Adipocyte (in vitro differentiated cells): ENCODE data around the gene KRTAP4-9.
"Not testable (repeated sequence)": the region's sequence is repeated elsewhere in the genome, so short reads cannot be mapped to it uniquely, and the experiment has no call there.

Experiments used
- DNase-seq: peaks from one replicate; pipeline ENCODE4 v3.0.0-alpha.2; 2015; ENCODE audit warnings: low read depth
- H3K27me3 ChIP-seq: replicated peaks from 2 replicates; pipeline ENCODE4 v1.7.0; 2013; ENCODE audit warnings: mild to moderate bottlenecking, low read length, moderate library complexity; ENCODE audit not compliant: control insufficient read depth, insufficient read depth
- H3K36me3 ChIP-seq: 2 replicates; pipeline ENCODE4 v1.7.0; 2013; ENCODE audit warnings: low read length, mild to moderate bottlenecking, moderate library complexity; ENCODE audit not compliant: control insufficient read depth, insufficient read depth, severe bottlenecking
- H3K4me1 ChIP-seq: 2 replicates; pipeline ENCODE4 v1.7.0; 2013; ENCODE audit warnings: mild to moderate bottlenecking, low read length, moderate library complexity; ENCODE audit not compliant: control insufficient read depth, insufficient read depth
- H3K4me3 ChIP-seq: 2 replicates; pipeline ENCODE4 v1.7.0; 2013; ENCODE audit warnings: mild to moderate bottlenecking, low read length, moderate library complexity
- H3K9ac ChIP-seq: 2 replicates; pipeline ENCODE4 v1.7.0; 2013; ENCODE audit warnings: mild to moderate bottlenecking, low read length, moderate library complexity
- H3K9me3 ChIP-seq: 2 replicates; pipeline ENCODE4 v1.7.0; 2013; ENCODE audit warnings: mild to moderate bottlenecking, low read length, moderate library complexity; ENCODE audit not compliant: control insufficient read depth

KRTAP4-9 gene

DNA sequence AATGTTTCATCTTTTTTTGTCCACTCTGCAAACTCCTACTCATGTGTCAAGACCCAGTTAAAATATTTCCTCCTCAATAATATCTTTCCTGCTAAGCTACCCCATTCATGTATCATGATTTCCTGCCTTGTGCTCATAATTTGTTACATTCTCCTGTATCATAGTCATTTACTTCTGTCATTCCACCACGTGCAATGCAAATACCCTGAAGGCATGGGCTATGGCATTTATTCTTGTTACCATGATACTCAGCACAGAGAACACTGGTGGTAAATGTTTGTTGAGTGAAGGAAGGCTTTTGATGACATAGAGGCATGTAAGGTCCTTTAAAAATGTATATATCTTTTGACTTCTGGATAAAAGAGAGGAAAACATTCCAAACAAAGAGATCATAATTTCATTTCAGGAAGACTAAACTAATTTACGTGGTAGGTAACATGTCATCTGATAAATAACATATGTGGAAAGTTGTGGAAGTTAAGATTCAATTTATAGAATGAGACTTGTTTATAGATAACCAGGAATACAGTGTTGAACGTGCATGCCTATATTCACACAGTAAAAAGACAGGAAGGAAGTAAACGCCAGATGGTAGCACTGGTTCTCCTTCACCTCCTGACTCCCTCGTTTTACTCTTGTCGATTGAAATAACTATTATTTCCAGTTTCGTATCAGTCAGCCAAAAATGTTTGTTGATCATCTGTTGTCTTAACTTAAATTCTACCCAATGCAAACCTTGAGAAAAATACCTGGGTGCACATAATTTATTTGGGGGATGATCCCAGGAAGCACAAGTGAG is 5.3 kb upstream of the KRTAP4-9 start:
- H3K9me3 ChIP-seq, H3K9ac ChIP-seq, H3K4me1 ChIP-seq, H3K36me3 ChIP-seq, H3K27me3 ChIP-seq, H3K4me3 ChIP-seq: not testable (repeated sequence)
- DNase-seq, result peak; percentile 83

DNA sequence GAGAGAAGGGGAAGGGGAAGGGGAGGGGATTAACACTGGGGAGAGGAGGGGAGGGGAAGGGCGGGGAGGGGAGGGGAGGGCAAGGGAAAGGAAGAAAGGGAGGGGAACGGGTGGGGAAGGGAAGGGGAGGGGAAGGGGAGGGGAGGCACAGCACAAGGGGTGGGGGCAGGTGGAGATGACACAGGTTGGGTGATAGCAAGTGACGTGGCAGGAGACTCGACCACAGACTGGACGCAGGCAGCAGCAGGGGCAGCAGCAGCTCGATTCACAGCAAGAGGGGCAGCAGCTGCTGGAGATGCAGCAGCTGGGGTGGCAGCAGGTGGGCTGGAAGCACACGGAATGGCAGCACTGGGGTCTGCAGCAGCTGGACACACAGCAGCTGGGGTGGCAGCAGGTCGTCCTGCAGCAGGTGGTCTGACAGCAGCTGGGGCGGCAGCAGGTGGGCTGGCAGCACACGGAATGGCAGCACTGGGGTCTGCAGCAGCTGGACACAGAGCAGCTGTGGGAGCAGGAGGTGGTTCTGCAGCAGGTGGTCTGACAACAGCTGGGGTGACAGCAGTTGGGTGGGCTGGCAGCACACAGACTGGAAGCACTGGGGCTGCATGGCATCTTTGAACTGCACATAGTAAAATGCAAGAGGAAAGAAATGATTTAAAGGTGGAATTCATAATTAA is 3.5 kb upstream of the KRTAP4-9 start, which contains the start of gene KRTAP4-16:
Gene KRTAP4-16, minus strand, starts transcription at position 624 of the 674 bp plus-strand sequence. Its CDS starts 0 bp downstream, at position 624.
- Histone ChIP-seq H3K4me3 (no peak within 1 kb of the TSS), H3K4me1 (no peaks in the 10 kb centered on the region), H3K36me3 (no peaks in the 10 kb centered on the region), H3K9me3 (no peaks in the 10 kb centered on the region), H3K9ac (no peak within 1 kb of the TSS), H3K27me3 (no peaks in the 10 kb centered on the region)
- DNase-seq, result no peak

DNA sequence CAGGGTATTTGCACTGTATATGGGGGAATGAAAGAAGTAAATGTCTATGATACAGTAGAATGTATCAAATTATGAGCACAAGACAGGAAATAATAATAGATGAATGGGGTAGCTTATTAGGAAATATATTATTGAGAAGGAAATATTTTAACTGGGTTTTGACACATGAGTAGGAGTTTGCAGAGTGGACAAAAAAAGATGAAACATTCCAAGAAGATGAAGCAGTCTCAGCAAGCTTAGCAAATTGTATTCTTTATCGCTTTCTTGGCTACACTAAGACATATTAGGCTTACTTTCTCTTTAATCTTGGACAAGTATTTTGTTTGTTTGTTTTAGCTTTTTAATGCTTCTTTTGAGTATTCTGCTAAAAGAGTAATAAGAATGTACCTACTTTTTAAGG is 1.3 kb upstream of the KRTAP4-9 start:
- no peaks in the 10 kb centered on the region for H3K36me3 ChIP-seq
- DNase-seq, result peak; percentile 23

DNA sequence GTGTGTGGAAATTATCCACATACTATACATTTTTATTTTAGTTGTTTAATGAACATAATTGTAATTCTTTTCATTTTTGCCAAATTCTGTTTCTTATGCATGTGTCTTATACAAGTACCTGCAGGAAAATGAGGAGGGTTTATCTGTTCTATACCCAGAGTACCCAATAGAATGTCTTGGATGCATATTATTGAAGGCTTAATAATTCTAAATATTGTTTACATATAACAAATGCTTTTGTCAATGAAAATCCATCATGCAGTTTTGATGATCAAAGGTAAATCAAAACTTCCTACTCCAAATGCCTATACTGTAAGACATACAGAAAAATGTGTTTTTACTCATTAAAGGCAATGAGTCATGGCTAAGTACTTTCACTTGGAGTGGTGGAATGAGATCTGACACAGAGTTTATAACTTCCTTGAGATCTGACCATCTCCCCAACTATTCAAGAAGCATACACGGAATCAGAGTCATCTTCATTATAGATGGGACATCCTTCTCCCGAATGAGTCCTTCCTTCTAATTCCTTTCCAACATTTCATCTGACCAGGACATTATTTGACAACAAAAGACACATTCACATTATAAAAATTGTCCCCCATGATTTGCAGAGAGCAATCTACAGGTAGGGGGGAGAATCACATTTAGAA is 677 bp upstream of the KRTAP4-9 start:
- not testable (repeated sequence) for H3K27me3 ChIP-seq, H3K9ac ChIP-seq, H3K36me3 ChIP-seq, DNase-seq, H3K4me1 ChIP-seq, H3K4me3 ChIP-seq, H3K9me3 ChIP-seq

More for the DNA sequence above, 1.3 kb upstream of the KRTAP4-9 start:
- H3K9me3 ChIP-seq, result no peaks in the 10 kb centered on the region
- no peak overlapping the region for H3K4me3 ChIP-seq
- H3K27me3 ChIP-seq, result no peaks in the 10 kb centered on the region
- no peak overlapping the region for H3K9ac ChIP-seq
- no peaks in the 10 kb centered on the region for H3K4me1 ChIP-seq

DNA sequence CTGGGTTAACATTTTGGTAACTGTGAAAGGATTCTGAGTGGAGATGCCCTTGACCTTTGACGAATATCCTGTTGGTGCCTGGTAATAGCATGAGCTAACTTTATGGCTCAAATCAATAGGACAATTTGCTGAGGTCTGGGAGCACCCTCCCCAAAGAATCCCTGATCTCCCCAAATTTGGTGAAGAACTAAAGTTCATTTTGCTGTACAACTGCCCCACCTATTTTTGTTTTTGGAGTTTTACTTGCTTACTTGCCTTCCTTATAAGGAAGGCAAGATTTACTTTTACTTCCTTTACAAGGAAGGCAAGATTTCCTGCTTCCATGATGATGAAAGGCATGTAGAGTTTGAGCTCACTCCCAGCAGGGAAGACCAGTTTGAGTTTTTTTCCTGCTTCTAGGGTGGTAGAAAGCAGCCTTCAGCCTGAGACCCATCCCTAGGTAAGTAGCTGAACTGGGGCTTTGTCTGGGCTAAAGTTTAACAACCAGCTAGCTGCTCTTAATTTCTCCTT is 2.8 kb downstream of the KRTAP4-9 start:
- Histone ChIP-seq H3K9me3 (peaks cover 9% of the 10 kb centered on the region), H3K27me3 (no peaks in the 10 kb centered on the region), H3K4me1 (no peaks in the 10 kb centered on the region), H3K36me3 (no peaks in the 10 kb centered on the region), H3K9ac (no peak overlapping the region), H3K4me3 (no peak overlapping the region)
- no peak for DNase-seq

DNA sequence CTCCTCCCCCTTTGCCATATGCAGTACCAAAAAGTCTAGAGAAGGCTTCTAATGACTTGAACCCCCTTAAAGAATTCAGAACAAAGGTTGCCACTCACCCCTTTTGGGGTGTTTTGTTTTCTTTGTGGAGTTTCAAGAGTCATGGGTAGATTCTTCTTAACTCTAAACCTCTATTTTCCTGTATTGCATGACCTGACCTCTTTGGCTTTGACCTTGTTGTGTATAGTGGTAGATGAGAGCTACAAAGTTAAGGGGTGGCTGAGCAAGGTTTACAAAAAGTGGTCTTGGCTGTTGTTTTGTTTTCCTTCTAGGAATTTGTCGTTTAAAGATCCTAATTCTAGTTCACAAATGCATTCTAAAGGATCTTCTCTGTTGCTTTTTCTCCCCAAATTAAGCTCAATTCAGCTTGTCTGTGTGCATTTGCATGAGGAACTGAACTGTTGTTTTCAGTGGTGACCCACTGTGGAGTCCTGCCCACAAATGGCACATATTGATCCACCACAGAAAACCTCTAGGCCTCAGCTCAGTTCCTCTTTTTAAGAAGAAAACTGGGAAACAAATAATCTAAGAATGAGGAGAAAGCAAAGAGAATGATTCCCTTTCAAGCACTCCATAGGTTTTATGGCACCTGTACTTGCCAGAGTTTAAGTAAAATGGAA is 3.7 kb downstream of the KRTAP4-9 start:
- not testable (repeated sequence) for H3K27me3 ChIP-seq, H3K9ac ChIP-seq, DNase-seq, H3K4me1 ChIP-seq, H3K36me3 ChIP-seq, H3K4me3 ChIP-seq
- H3K9me3 ChIP-seq, result peaks cover 14% of the 10 kb centered on the region

DNA sequence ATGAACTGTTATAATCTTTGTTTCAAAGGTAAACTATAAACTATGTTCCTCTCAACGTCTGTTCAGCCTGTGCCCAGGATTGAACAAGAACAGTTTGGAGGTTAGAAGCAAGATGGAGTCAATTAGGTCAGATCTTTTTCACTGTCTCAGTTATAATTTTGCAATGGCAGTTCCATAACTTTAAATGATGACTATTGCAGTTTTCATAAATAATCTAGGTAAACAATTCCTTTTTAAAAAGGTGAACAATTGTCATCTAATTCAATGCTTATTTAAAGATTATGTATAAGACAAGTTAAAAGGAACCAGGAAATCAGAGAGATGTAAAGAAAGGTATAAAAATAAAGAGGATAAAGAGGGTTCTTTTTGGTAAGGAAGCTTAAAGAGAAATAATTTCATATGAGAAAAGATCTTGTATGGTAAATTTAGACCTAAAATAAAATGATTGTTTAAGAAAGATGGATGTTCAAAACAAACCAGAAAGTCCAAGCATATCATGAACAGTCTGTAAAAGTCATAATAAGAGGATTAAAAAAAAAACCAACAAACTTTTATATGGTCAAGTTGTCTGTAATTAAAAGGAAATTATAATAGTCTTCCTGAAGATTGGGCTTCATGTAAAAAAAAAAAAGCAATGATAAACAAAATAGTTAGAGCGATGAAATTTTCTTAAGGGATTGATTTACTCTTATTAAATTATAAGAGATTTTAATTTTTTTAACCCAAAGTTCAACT is 6.1 kb downstream of the KRTAP4-9 start:
- no peaks in the 10 kb centered on the region for H3K4me1 ChIP-seq
- no peaks in the 10 kb centered on the region for H3K36me3 ChIP-seq
- no peak for DNase-seq
- H3K27me3 ChIP-seq, result no peaks in the 10 kb centered on the region
- H3K9me3 ChIP-seq, result peaks cover 14% of the 10 kb centered on the region
- H3K9ac ChIP-seq, result no peak overlapping the region
- peak overlapping the region; percentile 12 for H3K4me3 ChIP-seq

DNA sequence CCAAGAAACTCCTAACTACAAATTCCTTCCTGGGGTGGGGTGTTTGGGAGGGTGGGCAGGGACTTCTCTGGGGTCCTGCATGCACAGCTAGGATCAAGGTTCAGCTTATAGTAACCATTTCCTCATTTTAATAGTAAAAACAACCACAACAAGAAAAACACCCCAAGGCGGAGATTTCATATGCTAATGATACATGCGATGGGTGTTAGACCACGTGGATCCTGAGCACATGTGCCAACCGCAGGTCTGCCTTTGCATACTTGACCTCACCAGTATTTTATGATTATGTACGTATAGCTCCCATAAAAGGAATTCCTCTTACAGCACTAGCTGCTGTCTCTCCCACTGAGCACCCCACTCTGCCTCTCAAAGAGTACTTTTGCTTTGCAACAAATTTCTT is 11.1 kb downstream of the KRTAP4-9 start:
- Histone ChIP-seq H3K9ac (no peak overlapping the region), H3K4me1 (no peaks in the 10 kb centered on the region), H3K9me3 (peaks cover 10% of the 10 kb centered on the region), H3K36me3 (no peaks in the 10 kb centered on the region), H3K4me3 (no peak overlapping the region), H3K27me3 (no peaks in the 10 kb centered on the region)
- DNase-seq, result no peak

DNA sequence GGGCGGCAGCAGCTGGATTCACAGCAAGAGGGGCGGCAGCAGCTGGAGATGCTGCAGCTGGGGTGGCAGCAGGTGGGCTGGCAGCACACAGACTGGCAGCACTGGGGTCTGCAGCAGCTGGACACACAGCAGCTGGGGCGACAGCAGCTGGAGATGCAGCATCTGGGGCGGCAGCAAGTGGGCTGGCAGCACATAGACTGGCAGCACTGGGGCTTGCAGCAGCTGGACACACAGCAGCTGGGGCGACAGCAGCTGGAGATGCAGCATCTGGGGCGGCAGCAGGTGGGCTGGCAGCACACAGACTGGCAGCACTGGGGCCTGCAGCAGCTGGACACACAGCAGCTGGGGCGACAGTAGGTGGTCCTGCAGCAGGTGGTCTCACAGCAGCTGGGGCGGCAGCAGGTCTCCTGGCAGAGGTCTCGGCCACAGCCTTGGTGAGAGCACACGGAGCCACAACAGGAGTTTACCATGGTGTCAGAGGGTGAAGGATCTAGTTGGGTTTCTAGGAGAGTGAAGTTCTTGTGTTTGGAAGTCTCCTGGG is 12.7 kb downstream of the KRTAP4-9 start, which contains the start of gene KRTAP4-11:
Gene KRTAP4-11, minus strand, starts transcription at position 528 of the 541 bp plus-strand sequence. Its CDS starts 58 bp downstream, at position 470.
- not testable (repeated sequence) for DNase-seq, H3K4me3 ChIP-seq, H3K9ac ChIP-seq, H3K36me3 ChIP-seq, H3K4me1 ChIP-seq, H3K9me3 ChIP-seq, H3K27me3 ChIP-seq

DNA sequence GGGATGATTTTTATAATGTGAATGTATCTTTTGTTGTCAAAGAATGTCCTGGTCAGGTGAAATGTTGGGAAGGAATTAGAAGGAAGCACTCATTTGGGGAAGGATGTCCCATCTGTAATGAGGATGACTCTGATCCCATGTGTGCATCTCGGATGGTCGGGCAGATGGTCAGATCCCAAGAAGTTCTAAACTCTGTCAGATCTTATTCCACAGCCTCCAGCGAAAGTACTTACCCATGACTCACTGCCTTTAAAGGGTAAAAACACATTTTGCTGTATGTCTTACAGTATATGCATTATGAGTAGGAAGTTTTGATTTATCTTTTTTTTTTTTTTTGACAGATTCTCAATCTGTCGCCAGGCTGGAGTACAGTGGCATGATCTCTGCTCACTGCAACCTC is 13.5 kb downstream of the KRTAP4-9 start:
- H3K4me3 ChIP-seq, result no peak overlapping the region
- no peaks in the 10 kb centered on the region for H3K27me3 ChIP-seq
- H3K9ac ChIP-seq, result no peak overlapping the region
- no peaks in the 10 kb centered on the region for H3K4me1 ChIP-seq
- peak; percentile 47 for DNase-seq
- H3K36me3 ChIP-seq, result no peaks in the 10 kb centered on the region
- H3K9me3 ChIP-seq, result no peaks in the 10 kb centered on the region
